GM18526 (cell line): ENCODE data around the gene TBX20.

Experiments
- POLR2A ChIP-seq: IDR thresholded peaks from 3 replicates; pipeline ENCODE4 v1.6.1; 2011; ENCODE audit not compliant: insufficient read length; ENCODE audit errors: extremely low read depth

The TBX20 gene, protein sequence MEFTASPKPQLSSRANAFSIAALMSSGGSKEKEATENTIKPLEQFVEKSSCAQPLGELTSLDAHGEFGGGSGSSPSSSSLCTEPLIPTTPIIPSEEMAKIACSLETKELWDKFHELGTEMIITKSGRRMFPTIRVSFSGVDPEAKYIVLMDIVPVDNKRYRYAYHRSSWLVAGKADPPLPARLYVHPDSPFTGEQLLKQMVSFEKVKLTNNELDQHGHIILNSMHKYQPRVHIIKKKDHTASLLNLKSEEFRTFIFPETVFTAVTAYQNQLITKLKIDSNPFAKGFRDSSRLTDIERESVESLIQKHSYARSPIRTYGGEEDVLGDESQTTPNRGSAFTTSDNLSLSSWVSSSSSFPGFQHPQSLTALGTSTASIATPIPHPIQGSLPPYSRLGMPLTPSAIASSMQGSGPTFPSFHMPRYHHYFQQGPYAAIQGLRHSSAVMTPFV

DNA sequence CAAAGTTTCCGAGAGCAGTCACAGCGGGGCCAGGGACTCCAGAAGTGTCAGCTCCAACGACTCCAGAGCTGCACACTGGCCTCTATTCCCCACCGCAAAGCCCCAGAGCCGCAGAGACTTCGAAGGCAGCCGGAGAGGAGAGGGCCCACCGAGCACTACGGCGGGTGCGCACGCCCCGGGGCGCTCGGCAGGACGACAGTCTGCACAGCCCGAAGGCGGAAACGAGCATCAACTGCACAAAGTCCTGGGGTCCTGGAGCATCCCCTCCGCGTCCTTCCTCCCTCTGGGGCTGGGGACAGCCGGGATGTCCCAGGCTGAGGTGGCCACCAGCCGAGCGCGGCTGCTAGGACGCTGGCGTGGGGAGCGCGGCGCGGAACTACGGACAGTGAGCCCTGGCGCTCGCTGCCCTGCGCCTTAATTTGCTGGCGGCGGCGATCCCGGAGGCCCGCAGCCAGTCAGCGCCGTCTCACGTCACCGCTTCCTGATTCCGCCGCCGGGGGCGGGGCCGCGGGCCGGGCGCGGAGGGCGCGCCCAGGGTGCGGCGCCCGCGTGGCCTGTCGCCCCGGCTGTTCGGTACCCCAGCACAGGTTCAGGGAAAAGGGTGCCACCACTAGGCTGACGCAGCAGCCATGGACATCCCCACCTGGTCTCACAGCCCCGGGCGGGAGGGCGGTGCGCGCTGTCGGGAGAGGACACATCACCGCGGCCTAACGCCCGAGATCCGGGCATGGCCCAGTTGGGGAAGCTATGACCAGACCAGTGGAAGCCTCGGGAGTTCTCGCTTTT, at the start of gene TBX20:
Gene TBX20, minus strand, starts transcription at position 391 of the 786 bp plus-strand sequence. CDS start 480 bp downstream, outside the sequence.
- TF ChIP-seq POLR2A: no peak

DNA sequence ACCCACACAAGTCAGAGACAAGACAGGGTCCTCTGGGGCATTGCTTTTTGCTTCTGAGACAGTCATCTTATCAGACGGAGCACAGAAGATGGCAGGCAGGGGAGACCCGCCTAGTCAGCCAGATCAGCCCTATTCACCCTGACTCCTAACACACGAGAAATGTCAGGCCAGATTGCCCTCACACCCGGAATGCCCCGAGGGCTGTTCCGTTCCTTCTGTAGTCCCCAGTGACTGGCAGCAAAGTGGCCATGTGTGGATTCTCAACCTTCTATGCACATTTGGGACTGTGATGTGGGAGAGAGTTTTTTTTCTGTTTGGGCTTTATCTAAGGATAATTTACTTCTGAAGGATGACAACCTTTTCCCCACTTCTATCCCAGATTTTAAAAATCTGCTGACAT, 35.5 kb upstream of the TBX20 start:
- no peak for TF ChIP-seq POLR2A

DNA sequence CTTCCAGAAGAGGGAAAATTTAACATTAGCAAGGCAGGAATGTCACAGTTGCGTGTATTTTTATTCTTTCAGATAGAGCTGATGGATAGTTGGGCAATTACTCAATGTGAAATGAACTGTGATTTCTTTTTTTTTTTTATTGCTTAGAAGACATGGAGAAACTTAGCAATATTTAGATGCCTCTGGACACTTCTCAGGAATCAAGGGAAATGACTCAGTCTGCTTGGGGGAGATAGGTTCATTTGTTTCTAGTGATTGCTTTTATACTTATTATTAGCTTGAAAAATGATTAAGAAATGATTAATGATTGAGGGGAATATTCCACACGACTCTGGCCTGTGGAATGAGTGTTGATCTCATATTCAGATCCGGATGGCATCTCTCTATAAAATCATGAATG, 33.1 kb upstream of the TBX20 start:
- no peak for TF ChIP-seq POLR2A

DNA sequence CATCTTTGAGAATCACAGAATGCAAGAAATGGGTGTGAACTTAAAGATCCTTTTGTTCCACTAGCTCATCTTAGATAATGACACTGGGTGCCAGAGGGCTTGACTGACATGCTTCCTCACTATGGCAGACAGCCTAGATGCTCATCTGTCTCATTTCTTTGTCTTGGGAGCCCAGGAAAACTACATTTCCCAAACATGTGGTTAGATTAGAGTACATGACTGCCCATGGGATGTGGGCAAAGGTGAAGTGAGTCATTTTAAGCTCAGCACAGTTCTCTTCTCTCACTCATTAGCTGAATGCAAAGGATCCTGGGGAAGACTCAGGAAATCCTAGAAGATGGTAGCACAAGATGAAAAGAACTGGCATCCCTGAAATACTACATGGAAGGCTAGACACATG, 32.5 kb upstream of the TBX20 start:
- no peak for TF ChIP-seq POLR2A

DNA sequence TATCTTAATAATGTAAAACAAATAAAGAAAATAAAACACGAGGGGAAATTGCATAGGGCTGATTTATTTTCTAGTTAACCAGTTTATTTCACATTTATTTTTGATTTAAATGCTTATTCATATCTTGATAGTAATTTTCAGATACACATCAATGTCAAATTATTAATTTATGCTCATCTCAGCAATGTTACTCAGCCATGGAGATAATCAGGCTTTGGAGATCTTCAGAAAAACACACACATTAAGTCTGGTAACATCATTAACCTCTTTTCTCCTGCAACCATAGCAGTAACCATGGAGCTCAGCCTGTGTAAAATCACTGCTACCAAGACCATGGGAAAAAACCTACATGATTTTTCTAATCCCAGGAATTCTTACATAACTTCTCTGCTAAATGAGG, 31.9 kb upstream of the TBX20 start:
- no peak for TF ChIP-seq POLR2A

DNA sequence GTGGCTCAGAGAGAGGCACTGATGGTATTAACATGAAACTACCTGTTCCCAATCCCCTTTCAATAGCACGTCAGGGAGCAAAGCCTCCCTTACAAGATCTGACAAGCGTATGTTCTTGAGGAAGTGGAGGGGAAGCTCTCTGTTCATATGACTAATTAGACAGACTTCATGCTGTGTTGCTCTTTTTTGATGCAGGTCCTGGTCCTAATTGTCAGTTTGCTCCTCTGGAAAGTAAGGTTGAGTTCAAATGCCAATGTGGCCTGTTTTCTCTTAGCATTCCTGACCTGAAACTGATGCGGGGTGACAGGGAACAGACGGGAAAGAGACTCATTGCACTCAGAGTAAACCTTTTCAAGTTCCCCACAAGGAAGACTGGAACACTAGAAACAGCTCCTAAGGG, 27.0 kb upstream of the TBX20 start:
- TF ChIP-seq POLR2A: no peak

DNA sequence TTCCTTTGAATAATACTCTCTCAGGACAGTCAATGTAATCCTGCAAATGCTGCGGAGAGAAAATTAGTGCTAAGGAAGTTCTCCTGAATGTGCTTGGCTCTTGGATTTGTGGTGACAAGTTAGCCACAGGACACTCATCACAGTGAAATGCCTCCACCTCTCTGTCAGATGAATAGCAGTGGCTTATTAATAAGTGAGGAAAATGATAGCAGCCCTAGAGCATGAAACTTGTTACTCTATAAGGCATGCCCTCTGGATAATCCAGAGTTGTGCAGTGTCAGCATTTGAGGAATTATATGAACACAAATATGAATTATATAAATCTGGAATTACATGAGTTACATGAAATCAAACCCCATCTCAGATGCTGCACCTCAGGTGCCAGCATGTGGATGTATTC, 23.5 kb upstream of the TBX20 start:
- no peak for TF ChIP-seq POLR2A

DNA sequence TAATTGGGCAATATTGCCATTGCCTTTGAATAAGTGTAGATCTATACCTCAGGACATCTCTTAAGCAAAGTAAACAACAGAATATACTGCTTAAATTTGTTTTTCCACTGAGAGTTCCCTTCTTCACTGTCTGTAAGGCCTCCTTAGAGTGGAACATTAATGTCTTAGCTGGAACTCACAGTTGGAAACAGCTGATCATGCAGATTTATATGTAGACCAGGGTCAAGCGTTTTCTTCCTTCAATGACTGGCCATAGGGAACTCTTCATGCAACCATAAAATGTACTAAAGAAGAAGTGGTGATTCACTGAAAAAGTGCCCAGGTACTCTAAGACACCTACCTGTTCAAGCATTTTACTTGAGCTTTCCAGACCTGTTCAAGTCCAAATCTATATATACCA, 18.3 kb upstream of the TBX20 start:
- no peak for TF ChIP-seq POLR2A

DNA sequence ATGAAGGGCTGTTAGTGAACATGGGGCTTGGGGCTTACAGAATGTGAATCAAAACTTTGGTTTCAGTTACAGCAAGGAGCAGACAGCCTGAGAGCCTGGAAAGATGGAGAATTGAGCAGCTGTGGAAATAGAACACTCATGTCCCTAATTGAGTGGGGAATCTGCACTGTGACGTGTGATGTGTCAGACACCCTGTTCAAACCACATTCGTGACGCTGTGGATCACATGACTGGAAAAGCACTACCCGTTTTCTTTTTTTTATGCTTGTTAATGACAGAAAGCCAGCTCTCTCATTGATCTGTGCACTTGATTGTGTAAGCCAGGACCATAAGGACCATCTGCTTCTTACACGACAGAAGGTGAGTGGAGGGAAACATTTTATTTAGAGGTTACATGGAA, 15.1 kb upstream of the TBX20 start:
- no peak for TF ChIP-seq POLR2A

DNA sequence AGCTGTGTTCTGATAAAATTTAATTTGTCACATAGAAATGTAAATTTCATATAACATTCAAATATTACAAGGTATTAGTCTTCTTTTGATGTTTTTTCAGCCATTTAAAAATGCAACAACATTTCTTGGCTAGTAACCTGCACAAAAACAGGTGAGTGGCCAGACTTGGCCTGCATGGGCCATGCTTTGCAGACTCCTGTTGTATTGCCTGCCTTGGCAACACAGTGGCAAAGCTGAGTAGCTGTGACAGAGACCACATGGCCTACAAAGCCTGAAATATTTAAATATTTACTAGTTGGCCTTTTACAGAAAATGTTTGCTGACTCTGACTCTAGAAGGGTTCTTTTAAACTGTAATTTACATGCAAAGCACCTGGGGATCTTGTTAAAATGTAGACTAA, 13.5 kb upstream of the TBX20 start:
- no peak for TF ChIP-seq POLR2A

DNA sequence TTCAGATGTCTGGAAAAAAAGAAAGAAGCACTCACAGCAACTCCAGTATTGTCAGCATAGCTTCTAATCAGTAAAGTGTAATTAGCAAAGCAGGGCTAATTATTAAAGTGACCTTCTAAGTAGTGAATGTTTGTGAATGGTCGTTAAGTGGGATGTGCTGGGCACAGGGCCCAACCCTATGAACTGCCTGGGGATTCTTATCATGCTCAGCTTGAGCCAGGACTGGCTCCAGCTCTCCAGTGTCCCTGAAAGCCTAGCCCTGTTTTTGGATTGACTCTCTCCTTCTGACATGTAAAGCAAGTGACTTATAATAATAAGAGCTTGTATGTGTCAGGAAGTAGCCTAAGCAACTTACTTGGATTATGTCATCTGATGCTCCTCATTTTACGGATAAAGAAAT, 9.5 kb upstream of the TBX20 start:
- no peak for TF ChIP-seq POLR2A

DNA sequence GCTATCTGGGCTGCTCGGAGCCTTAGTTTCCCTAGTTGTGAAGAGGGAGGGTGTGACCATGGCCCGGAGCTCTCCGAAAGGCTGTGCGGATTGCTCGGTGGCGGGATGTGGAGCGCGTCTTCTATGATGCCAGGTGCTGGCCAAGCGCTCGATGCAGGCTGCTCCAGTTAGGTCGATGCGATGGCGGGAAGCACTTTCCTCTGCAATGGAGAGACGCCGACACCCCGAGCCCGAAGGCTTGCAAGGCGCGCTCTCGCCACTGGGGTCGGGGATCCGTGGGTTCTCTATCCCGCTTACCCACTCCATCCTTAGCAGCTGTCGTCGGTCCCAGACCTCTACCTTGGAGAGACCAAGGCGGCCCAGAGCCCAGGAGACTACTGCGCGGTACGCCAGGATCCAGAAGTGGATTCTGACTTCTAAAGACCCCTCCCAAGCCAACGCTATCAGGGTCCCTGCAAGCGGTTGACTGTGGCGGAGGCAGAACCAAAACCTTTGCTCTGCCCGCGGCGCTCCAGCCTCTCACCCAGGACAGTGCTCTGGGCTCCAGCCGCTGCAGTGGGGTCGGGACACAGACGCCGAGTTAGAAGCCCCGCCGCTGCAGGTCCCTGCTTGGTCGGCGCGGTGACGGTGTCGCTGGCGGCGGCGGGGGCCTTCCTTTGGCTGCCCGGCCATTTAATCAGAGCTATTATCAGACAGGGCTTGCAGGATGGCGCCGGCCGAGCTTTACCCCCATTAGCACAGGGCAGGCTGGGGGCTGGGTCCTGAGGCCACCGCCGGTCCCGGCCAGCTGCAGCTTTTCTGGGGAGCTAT, 7.8 kb upstream of the TBX20 start:
- TF ChIP-seq POLR2A: no peak

DNA sequence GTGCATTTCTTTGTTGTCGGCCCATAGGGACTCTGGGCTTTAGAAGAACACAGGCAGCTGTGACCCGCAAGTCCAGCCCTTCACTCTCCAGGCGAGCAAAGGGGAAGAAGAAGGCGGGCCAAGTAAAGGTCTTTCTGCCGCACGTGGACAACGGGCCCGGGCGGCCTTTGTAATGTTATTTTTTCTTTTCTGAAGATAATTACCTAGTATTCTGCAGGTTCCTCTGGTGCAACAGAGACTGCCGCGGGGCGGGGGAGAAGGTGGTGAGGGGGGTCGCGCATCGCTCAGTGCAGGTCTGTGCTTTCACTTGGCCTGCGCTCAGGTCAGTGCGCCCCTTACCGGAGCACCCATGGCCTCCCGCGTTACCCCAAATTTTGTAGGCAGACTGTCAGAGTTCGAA, 7.1 kb upstream of the TBX20 start:
- no peak for TF ChIP-seq POLR2A

DNA sequence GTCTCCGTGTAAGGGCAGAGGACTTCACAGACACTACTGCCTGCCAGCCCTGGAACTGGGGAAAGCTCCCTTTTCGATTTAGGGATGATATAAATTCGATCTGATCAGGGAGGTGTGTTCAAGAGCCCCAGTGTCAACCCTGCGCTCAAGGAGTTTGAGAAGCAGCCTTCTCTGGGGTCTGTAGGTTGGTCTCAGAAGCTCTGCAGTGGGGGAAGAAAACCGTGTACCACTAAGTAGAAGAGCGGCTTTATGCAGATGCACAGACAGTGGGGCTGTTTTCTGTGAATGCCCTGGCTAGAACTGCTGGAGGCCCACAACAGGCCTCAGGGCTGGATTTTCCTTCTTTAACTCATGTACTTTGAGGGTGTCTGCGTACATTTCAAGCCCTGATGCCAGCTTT, 6.3 kb upstream of the TBX20 start:
- TF ChIP-seq POLR2A: no peak

DNA sequence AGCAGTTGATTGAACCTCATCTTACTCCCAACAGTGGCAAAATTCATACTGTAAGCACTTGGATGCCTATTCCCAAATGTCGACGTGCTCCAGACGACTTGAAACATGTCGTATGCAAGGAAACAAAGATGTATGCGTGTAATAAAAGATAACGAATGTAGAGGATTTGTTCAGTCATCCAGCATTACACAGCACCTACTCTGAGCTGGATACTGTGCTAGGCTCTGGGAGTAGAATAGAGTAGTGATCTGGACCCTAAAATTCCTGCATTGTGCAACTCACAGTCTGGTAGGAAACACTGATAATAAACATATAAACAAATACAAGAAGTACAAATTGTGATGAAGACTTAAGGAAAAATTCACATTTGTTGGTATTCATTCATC, 5.6 kb upstream of the TBX20 start:
- TF ChIP-seq POLR2A: no peak
